Loucy (cell line): Measurements from ENCODE around the gene VWF.

Experiments used
- CTCF ChIP-seq: fragments of 200-600 bp; sonication (generic); conservative IDR thresholded peaks from 2 replicates; pipeline ENCODE4 v1.5.1; 2014; ENCODE audit warnings: mild to moderate bottlenecking, antibody characterized with exemption, low read length
- EZH2phosphoT487 ChIP-seq: fragments of 200-600 bp; IDR thresholded peaks from 2 replicates; pipeline ENCODE4 v1.6.1; 2018; ENCODE audit warnings: antibody characterized with exemption, mild to moderate bottlenecking, moderate library complexity, borderline replicate concordance

- TF ChIP-seq CTCF (no peak), EZH2phosphoT487 (no peak)
Observed at GRCh38 chr12:5988088-5988487, 136.4 kb downstream of the VWF start.
